ENCODE results near the gene RBM6. TPM values are rescaled to one million over a fixed set of nuclear protein-coding genes. Genes with fewer than 3 reads are reported as not detected.

Gene RBM6
- total RNA-seq, 1 experiment from 2014 or later, result 58.0 TPM

GRCh38 chr3:50126287-50127211 is 186.6 kb downstream of the RBM6 start:
- H3K9me3 Mint-ChIP-seq (ENCODE audit: unreplicated experiment), result no peaks in the 10 kb centered on the region
- no TSS peak for BruUV-seq (replicated peaks)
- H3K36me3 Mint-ChIP-seq (ENCODE audit: insufficient read depth, unreplicated experiment), result peaks cover 12% of the 10 kb centered on the region
- TF ChIP-seq, protein P1, sequence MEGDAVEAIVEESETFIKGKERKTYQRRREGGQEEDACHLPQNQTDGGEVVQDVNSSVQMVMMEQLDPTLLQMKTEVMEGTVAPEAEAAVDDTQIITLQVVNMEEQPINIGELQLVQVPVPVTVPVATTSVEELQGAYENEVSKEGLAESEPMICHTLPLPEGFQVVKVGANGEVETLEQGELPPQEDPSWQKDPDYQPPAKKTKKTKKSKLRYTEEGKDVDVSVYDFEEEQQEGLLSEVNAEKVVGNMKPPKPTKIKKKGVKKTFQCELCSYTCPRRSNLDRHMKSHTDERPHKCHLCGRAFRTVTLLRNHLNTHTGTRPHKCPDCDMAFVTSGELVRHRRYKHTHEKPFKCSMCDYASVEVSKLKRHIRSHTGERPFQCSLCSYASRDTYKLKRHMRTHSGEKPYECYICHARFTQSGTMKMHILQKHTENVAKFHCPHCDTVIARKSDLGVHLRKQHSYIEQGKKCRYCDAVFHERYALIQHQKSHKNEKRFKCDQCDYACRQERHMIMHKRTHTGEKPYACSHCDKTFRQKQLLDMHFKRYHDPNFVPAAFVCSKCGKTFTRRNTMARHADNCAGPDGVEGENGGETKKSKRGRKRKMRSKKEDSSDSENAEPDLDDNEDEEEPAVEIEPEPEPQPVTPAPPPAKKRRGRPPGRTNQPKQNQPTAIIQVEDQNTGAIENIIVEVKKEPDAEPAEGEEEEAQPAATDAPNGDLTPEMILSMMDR (IDR thresholded peaks at IDR 0.05; ENCODE audit: unreplicated experiment), result no peak
- H3K27ac Mint-ChIP-seq (ENCODE audit: low read depth, unreplicated experiment), result no peak overlapping the region
- ChIA-PET CTCF (interaction anchor here (0.6 to 16.6 kb wide), 3 partner anchors 9 to 62 kb away, joined by 3 to 245 read pairs (median 4); partner anchors contain the start of gene GNAT1), POLR2A (interaction anchor here (0.9 to 1.0 kb wide), 2 partner anchors 8 to 56 kb away, joined by 3 read pairs; no protein-coding TSS in a partner anchor)
- H3K4me1 Mint-ChIP-seq (ENCODE audit: insufficient read depth, unreplicated experiment), result peaks cover 15% of the 10 kb centered on the region
- intact Hi-C loops (cut with micrococcal nuclease), result no loop called here
- H3K4me3 Mint-ChIP-seq (ENCODE audit: unreplicated experiment), result no peak overlapping the region
- no peaks in the 10 kb centered on the region for H3K27me3 Mint-ChIP-seq (ENCODE audit: insufficient read depth, unreplicated experiment)
- peak; percentile 47 for DNase-seq (ENCODE audit: unreplicated experiment)

Other genes starting within 250 kb of the RBM6 start
- gene AMIGO3, start 220.5 kb upstream of the RBM6 start, total RNA-seq (2022), result 0.79 TPM in 1 of 2 replicates, not detected in the other
- gene GMPPB, start 216.2 kb upstream of the RBM6 start, total RNA-seq (2022), result 84.3 and 88.1 TPM in 2 replicates
- gene IP6K1, start 153.6 kb upstream of the RBM6 start, total RNA-seq (2022), result 43.4 and 44.8 TPM in 2 replicates
- 0.44 and 1.1 TPM in 2 replicates for gene CDHR4, start 140.3 kb upstream of the RBM6 start, total RNA-seq (2022)
- 4.8 and 7.4 TPM in 2 replicates for gene INKA1, start 136.9 kb upstream of the RBM6 start, total RNA-seq (2022)
- 3.8 and 6.6 TPM in 2 replicates for gene UBA7, start 126.2 kb upstream of the RBM6 start, total RNA-seq (2022)
- gene TRAIP, start 83.6 kb upstream of the RBM6 start, total RNA-seq (2022), result 7.1 and 9.3 TPM in 2 replicates
- gene CAMKV, start 70.2 kb upstream of the RBM6 start, total RNA-seq (2022), result not detected in 2 replicates
- gene MST1R, start 36.3 kb upstream of the RBM6 start, total RNA-seq (2022), result 66.4 and 103 TPM in 2 replicates
- 9.6 and 18.6 TPM in 2 replicates for gene MON1A, start 10.3 kb upstream of the RBM6 start, total RNA-seq (2022)
- 138 TPM in 2 replicates for gene RBM5, start 148.8 kb downstream of the RBM6 start, total RNA-seq (2022)
- gene SEMA3F, start 215.2 kb downstream of the RBM6 start, total RNA-seq (2022), result 34.6 and 51.5 TPM in 2 replicates